ENCODE measurements around the gene KLHL12. TPM values are rescaled to one million over a fixed set of nuclear protein-coding genes. Genes with fewer than 3 reads are reported as not detected.

The KLHL12 gene
- total and polyA plus RNA-seq, 10 of the 15 experiments (the other 5 are each of a cell fraction or from before 2014, with no cell fraction given), result 16.0 to 53.8 (median 30.3) TPM

Small RNAs within 50 kb of the gene (small RNA-seq; reads per million reads assigned to genes)
- gene RF00019, result not detected

Other genes starting within 250 kb of the KLHL12 start
Only the 7 nearest of the 11 such genes appear.
- 8.4 and 11.2 TPM in 2 replicates for gene KDM5B, start 118.8 kb downstream of the KLHL12 start, total RNA-seq (2014; rRNA removed)
- 8.2 and 10.4 TPM in 2 replicates for gene KDM5B, start 118.8 kb downstream of the KLHL12 start, total RNA-seq (2014; rRNA removed; fragmentation: Illumina TruSeq; extraction: Trizol)
- gene KDM5B, start 118.8 kb downstream of the KLHL12 start, total RNA-seq (2021), result 9.5 and 12.7 TPM in 2 replicates
- gene KDM5B, start 118.8 kb downstream of the KLHL12 start, polyA plus RNA-seq (2011; rRNA removed), result 26.6 and 29.9 TPM in 2 replicates
- 6.6 and 10.1 TPM in 2 replicates for gene KDM5B, start 118.8 kb downstream of the KLHL12 start, polyA plus RNA-seq (2014; fragmentation: Illumina TruSeq; extraction: Trizol)
- 1 to 10 TPM; 1.7 to 2.1 TPM for gene KDM5B, start 118.8 kb downstream of the KLHL12 start, polyA plus RNA-seq (2014; fragmentation: Nextera tagmentation; extraction: Ambion mirVana)
- 4.9 and 6.9 TPM in 2 replicates for gene KDM5B, start 118.8 kb downstream of the KLHL12 start, polyA plus RNA-seq (2014; rRNA removed)
- gene KDM5B, start 118.8 kb downstream of the KLHL12 start, polyA plus RNA-seq (2016; fragmentation: Nextera tagmentation; extraction: Ambion mirVana), result 10 to 100 TPM in 1 of 2 experiments, 1 to 10 TPM in 1; 8.0 to 11.3 TPM
- gene PCAT6, start 116.3 kb downstream of the KLHL12 start, total RNA-seq (2014; rRNA removed), result not detected in 2 replicates
- not detected in 2 replicates for gene PCAT6, start 116.3 kb downstream of the KLHL12 start, total RNA-seq (2014; rRNA removed; fragmentation: Illumina TruSeq; extraction: Trizol)
- gene PCAT6, start 116.3 kb downstream of the KLHL12 start, total RNA-seq (2021), result 0.62 TPM in 1 of 2 replicates, not detected in the other
- gene PCAT6, start 116.3 kb downstream of the KLHL12 start, polyA plus RNA-seq (2011; rRNA removed), result 0.40 and 0.72 TPM in 2 replicates
- not detected in 2 replicates for gene PCAT6, start 116.3 kb downstream of the KLHL12 start, polyA plus RNA-seq (2014; fragmentation: Illumina TruSeq; extraction: Trizol)
- under 1 TPM in 1 of 2 experiments, not detected in 1; 0.16 TPM for gene PCAT6, start 116.3 kb downstream of the KLHL12 start, polyA plus RNA-seq (2014; fragmentation: Nextera tagmentation; extraction: Ambion mirVana)
- 0.44 and 0.83 TPM in 2 replicates for gene PCAT6, start 116.3 kb downstream of the KLHL12 start, polyA plus RNA-seq (2014; rRNA removed)
- gene PCAT6, start 116.3 kb downstream of the KLHL12 start, polyA plus RNA-seq (2016; fragmentation: Nextera tagmentation; extraction: Ambion mirVana), result under 1 TPM; 0.33 to 0.34 TPM
- gene RABIF, start 38.1 kb downstream of the KLHL12 start, total RNA-seq (2014; rRNA removed), result 8.5 and 8.7 TPM in 2 replicates
- gene RABIF, start 38.1 kb downstream of the KLHL12 start, total RNA-seq (2014; rRNA removed; fragmentation: Illumina TruSeq; extraction: Trizol), result 6.2 and 6.7 TPM in 2 replicates
- 7.7 and 7.8 TPM in 2 replicates for gene RABIF, start 38.1 kb downstream of the KLHL12 start, total RNA-seq (2021)
- gene RABIF, start 38.1 kb downstream of the KLHL12 start, polyA plus RNA-seq (2011; rRNA removed), result 9.8 and 12.3 TPM in 2 replicates
- gene RABIF, start 38.1 kb downstream of the KLHL12 start, polyA plus RNA-seq (2014; fragmentation: Illumina TruSeq; extraction: Trizol), result 12.2 and 13.4 TPM in 2 replicates
- 1 to 10 TPM; 4.7 to 6.3 TPM for gene RABIF, start 38.1 kb downstream of the KLHL12 start, polyA plus RNA-seq (2014; fragmentation: Nextera tagmentation; extraction: Ambion mirVana)
- 8.7 and 9.1 TPM in 2 replicates for gene RABIF, start 38.1 kb downstream of the KLHL12 start, polyA plus RNA-seq (2014; rRNA removed)
- gene RABIF, start 38.1 kb downstream of the KLHL12 start, polyA plus RNA-seq (2016; fragmentation: Nextera tagmentation; extraction: Ambion mirVana), result 10 to 100 TPM; 17.8 to 18.2 TPM
- 73.1 and 81.9 TPM in 2 replicates for gene ADIPOR1, start 31.1 kb upstream of the KLHL12 start, total RNA-seq (2014; rRNA removed)
- gene ADIPOR1, start 31.1 kb upstream of the KLHL12 start, total RNA-seq (2014; rRNA removed; fragmentation: Illumina TruSeq; extraction: Trizol), result 58.1 and 59.6 TPM in 2 replicates
- gene ADIPOR1, start 31.1 kb upstream of the KLHL12 start, total RNA-seq (2021), result 53.2 and 56.1 TPM in 2 replicates
- 103 and 122 TPM in 2 replicates for gene ADIPOR1, start 31.1 kb upstream of the KLHL12 start, polyA plus RNA-seq (2011; rRNA removed)
- gene ADIPOR1, start 31.1 kb upstream of the KLHL12 start, polyA plus RNA-seq (2014; fragmentation: Illumina TruSeq; extraction: Trizol), result 81.5 and 101 TPM in 2 replicates
- 10 to 100 TPM; 18.4 to 25.1 TPM for gene ADIPOR1, start 31.1 kb upstream of the KLHL12 start, polyA plus RNA-seq (2014; fragmentation: Nextera tagmentation; extraction: Ambion mirVana)
- gene ADIPOR1, start 31.1 kb upstream of the KLHL12 start, polyA plus RNA-seq (2014; rRNA removed), result 57.7 and 62.1 TPM in 2 replicates
- 100 to 1,000 TPM; 117 to 120 TPM for gene ADIPOR1, start 31.1 kb upstream of the KLHL12 start, polyA plus RNA-seq (2016; fragmentation: Nextera tagmentation; extraction: Ambion mirVana)
- 22.3 and 22.4 TPM in 2 replicates for gene CYB5R1, start 40.0 kb upstream of the KLHL12 start, total RNA-seq (2014; rRNA removed)
- gene CYB5R1, start 40.0 kb upstream of the KLHL12 start, total RNA-seq (2014; rRNA removed; fragmentation: Illumina TruSeq; extraction: Trizol), result 12.1 and 12.6 TPM in 2 replicates
- 16.9 and 17.0 TPM in 2 replicates for gene CYB5R1, start 40.0 kb upstream of the KLHL12 start, total RNA-seq (2021)
- gene CYB5R1, start 40.0 kb upstream of the KLHL12 start, polyA plus RNA-seq (2011; rRNA removed), result 12.7 TPM in 2 replicates
- 19.5 and 22.7 TPM in 2 replicates for gene CYB5R1, start 40.0 kb upstream of the KLHL12 start, polyA plus RNA-seq (2014; fragmentation: Illumina TruSeq; extraction: Trizol)
- 1 to 10 TPM; 3.2 to 9.1 TPM for gene CYB5R1, start 40.0 kb upstream of the KLHL12 start, polyA plus RNA-seq (2014; fragmentation: Nextera tagmentation; extraction: Ambion mirVana)
- gene CYB5R1, start 40.0 kb upstream of the KLHL12 start, polyA plus RNA-seq (2014; rRNA removed), result 18.2 and 18.8 TPM in 2 replicates
- gene CYB5R1, start 40.0 kb upstream of the KLHL12 start, polyA plus RNA-seq (2016; fragmentation: Nextera tagmentation; extraction: Ambion mirVana), result 10 to 100 TPM; 17.9 to 19.8 TPM
- 68.5 and 72.3 TPM in 2 replicates for gene TMEM183A, start 80.1 kb upstream of the KLHL12 start, total RNA-seq (2014; rRNA removed)
- gene TMEM183A, start 80.1 kb upstream of the KLHL12 start, total RNA-seq (2014; rRNA removed; fragmentation: Illumina TruSeq; extraction: Trizol), result 49.4 and 56.1 TPM in 2 replicates
- gene TMEM183A, start 80.1 kb upstream of the KLHL12 start, total RNA-seq (2021), result 58.1 and 64.2 TPM in 2 replicates
- gene TMEM183A, start 80.1 kb upstream of the KLHL12 start, polyA plus RNA-seq (2011; rRNA removed), result 82.5 and 103 TPM in 2 replicates
- gene TMEM183A, start 80.1 kb upstream of the KLHL12 start, polyA plus RNA-seq (2014; fragmentation: Illumina TruSeq; extraction: Trizol), result 69.4 and 75.4 TPM in 2 replicates
- 10 to 100 TPM; 12.3 to 25.0 TPM for gene TMEM183A, start 80.1 kb upstream of the KLHL12 start, polyA plus RNA-seq (2014; fragmentation: Nextera tagmentation; extraction: Ambion mirVana)
- 55.5 and 57.8 TPM in 2 replicates for gene TMEM183A, start 80.1 kb upstream of the KLHL12 start, polyA plus RNA-seq (2014; rRNA removed)
- gene TMEM183A, start 80.1 kb upstream of the KLHL12 start, polyA plus RNA-seq (2016; fragmentation: Nextera tagmentation; extraction: Ambion mirVana), result 10 to 100 TPM; 76.8 to 85.6 TPM
- gene PPFIA4, start 99.3 kb upstream of the KLHL12 start, total RNA-seq (2014; rRNA removed), result 0.54 and 0.79 TPM in 2 replicates
- 0.18 and 0.22 TPM in 2 replicates for gene PPFIA4, start 99.3 kb upstream of the KLHL12 start, total RNA-seq (2014; rRNA removed; fragmentation: Illumina TruSeq; extraction: Trizol)
- gene PPFIA4, start 99.3 kb upstream of the KLHL12 start, total RNA-seq (2021), result 1.1 and 1.5 TPM in 2 replicates
- gene PPFIA4, start 99.3 kb upstream of the KLHL12 start, polyA plus RNA-seq (2011; rRNA removed), result 14.8 and 19.7 TPM in 2 replicates
- gene PPFIA4, start 99.3 kb upstream of the KLHL12 start, polyA plus RNA-seq (2014; fragmentation: Illumina TruSeq; extraction: Trizol), result 0.34 and 1.1 TPM in 2 replicates
- under 1 TPM; 0.02 to 0.11 TPM for gene PPFIA4, start 99.3 kb upstream of the KLHL12 start, polyA plus RNA-seq (2014; fragmentation: Nextera tagmentation; extraction: Ambion mirVana)
- 0.74 and 0.88 TPM in 2 replicates for gene PPFIA4, start 99.3 kb upstream of the KLHL12 start, polyA plus RNA-seq (2014; rRNA removed)
- under 1 TPM in 1 of 2 experiments, not detected in 1; 0.04 TPM for gene PPFIA4, start 99.3 kb upstream of the KLHL12 start, polyA plus RNA-seq (2016; fragmentation: Nextera tagmentation; extraction: Ambion mirVana)